ENCODE results near the gene B3GALT6.

GRCh38 chr1:1225238-1225845 is 6.7 kb upstream of the B3GALT6 start:
- TF ChIP-seq CTCF (conservative IDR thresholded peaks at IDR 0.05 in 1 of 2, IDR thresholded peaks at IDR 0.05 in 1 of 2; ENCODE audit: low read depth in 1 of 2, low read length in 2 of 2) (no peak), EZH2 (IDR thresholded peaks at IDR 0.05; ENCODE audit: low read length, missing control alignments) (no peak)

Data from fibroblast of lung (primary cell).